CD4-positive, alpha-beta T cell treated with Interleukin-15 for 4 hours (primary cell): ENCODE measurements around the gene GDPD5.

Experiments used
- DNase-seq: peaks from one replicate; pipeline ENCODE4 v3.0.0-alpha.2; 2020; ENCODE audit warnings: low spot score

GDPD5 gene

GRCh38 chr11:75447415-75447814 is 78.3 kb downstream of the GDPD5 start:
- DNase-seq = no peak

GRCh38 chr11:75445315-75445953 is 80.3 kb downstream of the GDPD5 start:
- DNase-seq = peak; percentile 70

- DNase-seq = no peak
Measured at GRCh38 chr11:75443043-75443442, 82.7 kb downstream of the GDPD5 start.

GRCh38 chr11:75442161-75442885 is 83.4 kb downstream of the GDPD5 start:
- DNase-seq = no peak

GRCh38 chr11:75441804-75442132 is 84.0 kb downstream of the GDPD5 start:
- no peak for DNase-seq

GRCh38 chr11:75440960-75441803 is 84.6 kb downstream of the GDPD5 start:
- DNase-seq = no peak

- no peak for DNase-seq
Measured at GRCh38 chr11:75439495-75440120, 86.1 kb downstream of the GDPD5 start.

GRCh38 chr11:75439026-75439425 is 86.7 kb downstream of the GDPD5 start:
- no peak for DNase-seq

GRCh38 chr11:75437966-75438659 is 87.6 kb downstream of the GDPD5 start:
- no peak for DNase-seq

- DNase-seq = no peak
Measured at GRCh38 chr11:75436806-75437205, 88.9 kb downstream of the GDPD5 start.

- no peak for DNase-seq
Measured at GRCh38 chr11:75435571-75435925, 90.2 kb downstream of the GDPD5 start.

- DNase-seq = no peak
Measured at GRCh38 chr11:75434886-75435570, 90.7 kb downstream of the GDPD5 start.

GRCh38 chr11:75434051-75434450 is 91.7 kb downstream of the GDPD5 start:
- DNase-seq = no peak

GRCh38 chr11:75433443-75433842 is 92.3 kb downstream of the GDPD5 start:
- no peak for DNase-seq

GRCh38 chr11:75432911-75433321 is 92.8 kb downstream of the GDPD5 start, which contains the start of gene KLHL35:
TSS of gene KLHL35 (minus strand) at chr11:75433203. CDS start at chr11:75430629, 2,574 bp downstream.
- no peak for DNase-seq

- no peak for DNase-seq
Measured at GRCh38 chr11:75431533-75432525, 93.9 kb downstream of the GDPD5 start.

- DNase-seq = no peak
Measured at GRCh38 chr11:75430714-75431532, 94.8 kb downstream of the GDPD5 start.

- DNase-seq = peak; percentile 59
Measured at GRCh38 chr11:75429902-75430713, 95.6 kb downstream of the GDPD5 start.

GRCh38 chr11:75429641-75429901 is 96.2 kb downstream of the GDPD5 start:
- no peak for DNase-seq
